ENCODE measurements around the gene HOXA11. TPM values are rescaled to one million over a fixed set of nuclear protein-coding genes. Genes with fewer than 3 reads are reported as not detected.

The HOXA11 gene
- total and polyA plus RNA-seq, 5 donors: not detected

GRCh38 chr7:27164367-27165088 lies 20.5 kb downstream of the HOXA11 start:
- intact Hi-C loops (cut with DNase I): loop anchor here (5.0 to 10.0 kb wide), 4 partner anchors 482 to 1280 kb away; no protein-coding TSS in a partner anchor
- ATAC-seq (no peak), DNase-seq (peak in 2 of 3 donors; percentile 25 to 49)
- WGBS: 4% methylated on average over 47 of the region's 47 CpGs
- Histone ChIP-seq H3K9me3 (ENCODE audit: control insufficient read depth, low read length) (no peaks in the 10 kb centered on the region), H3K4me1 (ENCODE audit: control insufficient read depth, insufficient read depth, low read length) (no peaks in the 10 kb centered on the region), H3K27ac (ENCODE audit: low read length) (no peak overlapping the region), H3K4me3 (ENCODE audit: low read length) (no peak overlapping the region), H3K27me3 (ENCODE audit: control insufficient read depth, insufficient read depth) (no peaks in the 10 kb centered on the region)

- DNase-seq (no peak), ATAC-seq (no peak)
- intact Hi-C loops (cut with DNase I): loop anchor here (5.0 to 10.0 kb wide), 4 partner anchors 482 to 1279 kb away; no protein-coding TSS in a partner anchor
- no peaks in the 10 kb centered on the region for H3K27me3 ChIP-seq (ENCODE audit: control insufficient read depth, insufficient read depth)
- no peak overlapping the region for H3K27ac ChIP-seq (ENCODE audit: low read length)
- WGBS: 26% methylated on average over 12 of the region's 12 CpGs
- no peak overlapping the region for H3K4me3 ChIP-seq (ENCODE audit: low read length)
- H3K9me3 ChIP-seq (ENCODE audit: control insufficient read depth, low read length): no peaks in the 10 kb centered on the region
- no peaks in the 10 kb centered on the region for H3K4me1 ChIP-seq (ENCODE audit: control insufficient read depth, insufficient read depth, low read length)
Observed at GRCh38 chr7:27164045-27164366, 21.0 kb downstream of the HOXA11 start.

GRCh38 chr7:27163288-27164044 lies 21.6 kb downstream of the HOXA11 start:
- H3K27ac ChIP-seq (ENCODE audit: low read length): no peak overlapping the region
- H3K4me3 ChIP-seq (ENCODE audit: low read length): no peak overlapping the region
- intact Hi-C loops (cut with DNase I): loop anchor here (5.0 to 10.0 kb wide), 4 partner anchors 481 to 1279 kb away; no protein-coding TSS in a partner anchor
- 40% methylated on average over 24 of the region's 24 CpGs for WGBS
- H3K4me1 ChIP-seq (ENCODE audit: control insufficient read depth, insufficient read depth, low read length): no peaks in the 10 kb centered on the region
- DNase-seq: peak in 1 of 3 donors; percentile 16
- H3K27me3 ChIP-seq (ENCODE audit: control insufficient read depth, insufficient read depth): no peaks in the 10 kb centered on the region
- H3K9me3 ChIP-seq (ENCODE audit: control insufficient read depth, low read length): no peaks in the 10 kb centered on the region
- ATAC-seq: no peak

GRCh38 chr7:27162561-27163287 lies 22.3 kb downstream of the HOXA11 start:
- no peak for DNase-seq
- no peak overlapping the region for H3K4me3 ChIP-seq (ENCODE audit: low read length)
- no peaks in the 10 kb centered on the region for H3K27me3 ChIP-seq (ENCODE audit: control insufficient read depth, insufficient read depth)
- WGBS: 66% methylated on average over 7 of the region's 7 CpGs
- H3K9me3 ChIP-seq (ENCODE audit: control insufficient read depth, low read length): no peaks in the 10 kb centered on the region
- intact Hi-C loops (cut with DNase I): loop anchor here (5.0 to 10.0 kb wide), 4 partner anchors 480 to 1278 kb away; no protein-coding TSS in a partner anchor
- no peaks in the 10 kb centered on the region for H3K4me1 ChIP-seq (ENCODE audit: control insufficient read depth, insufficient read depth, low read length)
- ATAC-seq: no peak
- no peak overlapping the region for H3K27ac ChIP-seq (ENCODE audit: low read length)

GRCh38 chr7:27161721-27162560 lies 23.1 kb downstream of the HOXA11 start:
- Histone ChIP-seq H3K27me3 (ENCODE audit: control insufficient read depth, insufficient read depth) (no peaks in the 10 kb centered on the region), H3K4me1 (ENCODE audit: control insufficient read depth, insufficient read depth, low read length) (no peaks in the 10 kb centered on the region), H3K9me3 (ENCODE audit: control insufficient read depth, low read length) (no peaks in the 10 kb centered on the region), H3K4me3 (ENCODE audit: low read length) (no peak overlapping the region), H3K27ac (ENCODE audit: low read length) (no peak overlapping the region)
- intact Hi-C loops (cut with DNase I): loop anchor here (5.0 to 10.0 kb wide), 4 partner anchors 480 to 1277 kb away; no protein-coding TSS in a partner anchor
- 30% methylated on average over 30 of the region's 30 CpGs for WGBS
- ATAC-seq (no peak), DNase-seq (peak in 2 of 3 donors; percentile 34 to 61)

- WGBS: 6% methylated on average over 27 of the region's 27 CpGs
- no peaks in the 10 kb centered on the region for H3K9me3 ChIP-seq (ENCODE audit: control insufficient read depth, low read length)
- H3K4me1 ChIP-seq (ENCODE audit: control insufficient read depth, insufficient read depth, low read length): peaks cover under 1% of the 10 kb centered on the region
- H3K27me3 ChIP-seq (ENCODE audit: control insufficient read depth, insufficient read depth): no peaks in the 10 kb centered on the region
- DNase-seq: peak in 2 of 3 donors; percentile 68 to 75
- no peak overlapping the region for H3K27ac ChIP-seq (ENCODE audit: low read length)
- H3K4me3 ChIP-seq (ENCODE audit: low read length): peak overlapping the region; percentile 21
- ATAC-seq: peak in 1 of 2 donors; percentile 32
- intact Hi-C loops (cut with DNase I): loop anchor here (5.0 to 10.0 kb wide), 4 partner anchors 479 to 1276 kb away; no protein-coding TSS in a partner anchor
Observed at GRCh38 chr7:27161214-27161720, 23.8 kb downstream of the HOXA11 start.

- ATAC-seq (peak; percentile 71 to 88), DNase-seq (peak; percentile 85 to 93 (median 92))
- 2% methylated on average over 54 of the region's 54 CpGs for WGBS
- Histone ChIP-seq H3K27me3 (ENCODE audit: control insufficient read depth, insufficient read depth) (no peaks in the 10 kb centered on the region), H3K4me3 (ENCODE audit: low read length) (peak overlapping the region; percentile 59), H3K27ac (ENCODE audit: low read length) (no peak overlapping the region), H3K9me3 (ENCODE audit: control insufficient read depth, low read length) (no peaks in the 10 kb centered on the region), H3K4me1 (ENCODE audit: control insufficient read depth, insufficient read depth, low read length) (peaks cover 4% of the 10 kb centered on the region)
- intact Hi-C loops (cut with DNase I): loop anchor here (5.0 to 10.0 kb wide), 4 partner anchors 478 to 1276 kb away; no protein-coding TSS in a partner anchor
Observed at GRCh38 chr7:27160546-27161213, 24.4 kb downstream of the HOXA11 start.

GRCh38 chr7:27160145-27160545 lies 24.9 kb downstream of the HOXA11 start:
- Histone ChIP-seq H3K27me3 (ENCODE audit: control insufficient read depth, insufficient read depth) (no peaks in the 10 kb centered on the region), H3K4me1 (ENCODE audit: control insufficient read depth, insufficient read depth, low read length) (peaks cover 4% of the 10 kb centered on the region)

GRCh38 chr7:27159266-27160144 lies 25.5 kb downstream of the HOXA11 start:
- no peaks in the 10 kb centered on the region for H3K27me3 ChIP-seq (ENCODE audit: control insufficient read depth, insufficient read depth)
- no peak overlapping the region for H3K27ac ChIP-seq (ENCODE audit: low read length)
- H3K4me3 ChIP-seq (ENCODE audit: low read length): no peak overlapping the region
- DNase-seq (peak in 1 of 3 donors; percentile 31), ATAC-seq (no peak)
- H3K9me3 ChIP-seq (ENCODE audit: control insufficient read depth, low read length): no peaks in the 10 kb centered on the region
- peaks cover 7% of the 10 kb centered on the region for H3K4me1 ChIP-seq (ENCODE audit: control insufficient read depth, insufficient read depth, low read length)
- intact Hi-C loops (cut with DNase I): loop anchor here (5.0 to 10.0 kb wide), 7 partner anchors 295 to 1285 kb away; partner anchors contain the start of gene SKAP2 (in 1 of the 4)
- 54% methylated on average over 27 of the region's 27 CpGs for WGBS

More at GRCh38 chr7:27160145-27160545, 24.9 kb downstream of the HOXA11 start:
- DNase-seq: peak in 2 of 3 donors; percentile 48 to 54
- H3K27ac ChIP-seq (ENCODE audit: low read length): no peak overlapping the region
- intact Hi-C loops (cut with DNase I): loop anchor here (5.0 to 10.0 kb wide), 4 partner anchors 478 to 1275 kb away; no protein-coding TSS in a partner anchor
- H3K9me3 ChIP-seq (ENCODE audit: control insufficient read depth, low read length): no peaks in the 10 kb centered on the region
- 37% methylated on average over 23 of the region's 23 CpGs for WGBS
- ATAC-seq: peak; percentile 3 to 8
- peak overlapping the region; percentile 59 for H3K4me3 ChIP-seq (ENCODE audit: low read length)
